CD4-positive, alpha-beta T cell (primary cell): ENCODE results near the gene XRCC4. TPM values are rescaled to one million over a fixed set of nuclear protein-coding genes. Genes with fewer than 3 reads are reported as not detected.

Experiments used
- ATAC-seq: fragments of 200-7000 bp; cut with Tn5 transposase; one replicate; pipeline ENCODE4 v1.10.0; 2022; ENCODE audit warnings: mild to moderate bottlenecking; ENCODE audit not compliant: poor library complexity
- CTCF ChIA-PET: fragments of 350-600 bp; sonication (Branson Sonifier 250); formaldehyde crosslinking; loops from one replicate; lab custom pipeline; 2021; ENCODE audit warnings: antibody characterized with exemption, inconsistent platforms; lab: Charles Lee
- POLR2A ChIA-PET: fragments of 350-600 bp; sonication (Branson Sonifier 250); formaldehyde crosslinking; loops from one replicate; lab custom pipeline; 2021; ENCODE audit warnings: antibody characterized with exemption, inconsistent platforms; lab: Charles Lee
- DNase-seq, 14 experiments: peaks; one replicate each; pipeline ENCODE4 v3.0.0-alpha.2; 2013 to 2020; ENCODE audit warnings: mixed read lengths in 2 of 14
- H3K27ac ChIP-seq, 2 donors: one replicate each; pipeline versions ENCODE4 v1.5.1 to v1.7.0; 2013; ENCODE audit warnings: low read length in 2 of 2, low read depth in 1 of 2, mild to moderate bottlenecking in 1 of 2
- H3K27me3 ChIP-seq, 2 experiments: 1 replicate in 1 of 2; 2 replicates in 1 of 2; pipeline versions ENCODE4 v1.6.1 to v1.7.0; 2013; ENCODE audit warnings: low read length in 2 of 2, control low read depth in 1 of 2, mild to moderate bottlenecking in 1 of 2, moderate library complexity in 1 of 2; ENCODE audit not compliant: insufficient read depth in 2 of 2, control insufficient read depth in 1 of 2
- H3K36me3 ChIP-seq: one replicate; pipeline ENCODE4 v1.6.1; 2013; ENCODE audit warnings: low read length, control low read depth; ENCODE audit not compliant: insufficient read depth
- H3K4me1 ChIP-seq: one replicate; pipeline ENCODE4 v1.6.1; 2013; ENCODE audit warnings: low read length, control low read depth; ENCODE audit not compliant: insufficient read depth
- H3K4me3 ChIP-seq: one replicate; pipeline ENCODE4 v1.5.1; 2013; ENCODE audit warnings: mild to moderate bottlenecking, low read length, moderate library complexity
- H3K9me3 ChIP-seq, 2 experiments: 1 replicate in 1 of 2; 2 replicates in 1 of 2; pipeline versions ENCODE4 v1.6.1 to v1.7.0; 2013; ENCODE audit warnings: low read length in 2 of 2, mild to moderate bottlenecking in 2 of 2, control low read depth in 1 of 2, moderate library complexity in 1 of 2; ENCODE audit not compliant: control insufficient read depth in 1 of 2, insufficient read depth in 1 of 2
- H3K27ac Mint-ChIP-seq: one replicate; pipeline ENCODE4 v1.8.0; 2020; ENCODE audit warnings: mixed read lengths
- H3K27me3 Mint-ChIP-seq: one replicate; pipeline ENCODE4 v1.8.0; 2021; ENCODE audit warnings: mixed read lengths
- H3K36me3 Mint-ChIP-seq: one replicate; pipeline ENCODE4 v1.8.0; 2021; ENCODE audit warnings: low read depth, mixed read lengths
- H3K4me1 Mint-ChIP-seq: one replicate; pipeline ENCODE4 v1.8.0; 2021; ENCODE audit warnings: low read depth, mixed read lengths
- H3K4me3 Mint-ChIP-seq: one replicate; pipeline ENCODE4 v1.8.0; 2020; ENCODE audit warnings: mild to moderate bottlenecking, mixed read lengths
- H3K9me3 Mint-ChIP-seq: one replicate; pipeline ENCODE4 v1.8.0; 2020; ENCODE audit warnings: mixed read lengths
- CTCF ChIP-seq: fragments of 200-600 bp; IDR thresholded peaks from one replicate; pipeline ENCODE4 v1.8.0; 2022; ENCODE audit warnings: antibody characterized with exemption, mild to moderate bottlenecking
- intact Hi-C, 2 experiments: fragments of 100-400 bp; cut with DNase I in 1 of 2; cut with micrococcal nuclease in 1 of 2; formaldehyde crosslinking; loops; one replicate each; pipeline versions ENCODE4 v1.15.1 to v1.9.0; 2023 to 2025; cut with DNase I, micrococcal nuclease
- total RNA-seq, 174 experiments: library from RNA in 2 of 174; stranded (reverse) in 2 of 174; gene quantifications; one replicate each; pipeline ENCODE4 v1.2.3 and lab custom pipeline; 2021 to 2026

The XRCC4 gene
- total RNA-seq, 2 experiments from 2014 or later: 1.8 TPM

- Histone ChIP-seq H3K27ac (no peak overlapping the region), H3K36me3 (no peaks in the 10 kb centered on the region), H3K4me3 (no peak overlapping the region), H3K4me1 (no peaks in the 10 kb centered on the region), H3K9me3 (no peaks in the 10 kb centered on the region), H3K27me3 (no peaks in the 10 kb centered on the region)
- no peaks in the 10 kb centered on the region for H3K9me3 Mint-ChIP-seq
- intact Hi-C loops: no loop called here
- ChIA-PET POLR2A (no interaction called here), CTCF (no interaction called here)
- no peak for DNase-seq
- no peak for ATAC-seq
- H3K4me3 Mint-ChIP-seq: no peak overlapping the region
- H3K4me1 Mint-ChIP-seq: no peaks in the 10 kb centered on the region
- TF ChIP-seq CTCF: no peak
- H3K27ac Mint-ChIP-seq: no peak overlapping the region
- H3K27me3 Mint-ChIP-seq: no peaks in the 10 kb centered on the region
- H3K36me3 Mint-ChIP-seq: peaks cover 4% of the 10 kb centered on the region
Observed at GRCh38 chr5:83220331-83220730, 143.0 kb downstream of the XRCC4 start.

DNA sequence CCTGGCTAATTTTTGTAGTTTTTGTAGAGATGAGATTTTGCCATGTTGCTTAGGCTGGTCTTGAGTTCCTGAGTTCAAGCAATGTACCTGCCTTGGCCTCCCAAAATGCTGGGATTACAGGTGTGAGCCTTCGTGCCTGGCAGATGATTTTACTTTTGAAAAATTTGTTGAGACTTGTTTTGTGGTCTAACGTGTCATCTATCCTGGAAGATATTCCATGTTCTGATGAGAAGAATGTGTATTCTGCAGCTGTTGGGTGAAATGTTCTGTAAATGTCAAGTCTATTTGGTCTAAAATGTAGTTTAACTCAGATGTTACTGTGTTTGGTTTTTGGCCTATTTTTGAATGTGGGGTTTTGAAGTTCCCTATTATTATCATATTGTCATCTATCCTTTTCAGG, 145.6 kb downstream of the XRCC4 start:
- POLR2A ChIA-PET: no interaction called here
- no peaks in the 10 kb centered on the region for H3K36me3 ChIP-seq
- DNase-seq: no peak
- H3K27ac ChIP-seq: no peak overlapping the region
- CTCF ChIA-PET: no interaction called here
- Mint-ChIP-seq H3K4me1 (no peaks in the 10 kb centered on the region), H3K4me3 (no peak overlapping the region), H3K36me3 (peaks cover 4% of the 10 kb centered on the region), H3K27me3 (no peaks in the 10 kb centered on the region), H3K9me3 (no peaks in the 10 kb centered on the region), H3K27ac (no peak overlapping the region)
- H3K27me3 ChIP-seq: no peaks in the 10 kb centered on the region
- intact Hi-C loops: no loop called here
- ATAC-seq: no peak
- H3K9me3 ChIP-seq: no peaks in the 10 kb centered on the region
- no peaks in the 10 kb centered on the region for H3K4me1 ChIP-seq
- H3K4me3 ChIP-seq: no peak overlapping the region
- no peak for TF ChIP-seq CTCF

DNA sequence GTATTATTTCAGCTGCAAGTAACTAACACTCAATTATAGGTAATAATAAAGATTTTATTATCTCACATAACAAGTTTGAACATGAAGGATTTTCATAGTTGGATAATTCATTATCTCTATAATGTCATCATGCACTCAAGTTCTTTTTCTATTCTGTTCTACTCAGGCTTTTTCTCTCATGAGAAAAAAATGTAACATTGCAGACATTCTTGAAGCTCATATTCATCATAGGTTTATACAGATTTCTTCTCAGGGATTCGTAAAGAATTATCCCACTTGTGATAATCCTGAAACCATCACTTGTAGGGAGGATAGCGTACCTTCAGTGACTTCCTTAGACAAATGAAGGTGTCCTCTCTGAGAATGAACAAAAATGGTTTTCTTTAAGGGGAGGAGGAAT, 150.3 kb downstream of the XRCC4 start:
- TF ChIP-seq CTCF: no peak
- Histone ChIP-seq H3K27ac (no peak overlapping the region), H3K9me3 (no peaks in the 10 kb centered on the region), H3K4me1 (no peaks in the 10 kb centered on the region), H3K4me3 (no peak overlapping the region), H3K36me3 (no peaks in the 10 kb centered on the region), H3K27me3 (no peaks in the 10 kb centered on the region)
- H3K27ac Mint-ChIP-seq: no peak overlapping the region
- ChIA-PET CTCF (no interaction called here), POLR2A (interaction anchor here (0.7 kb wide), 1 partner anchor 103 kb away, joined by 3 read pairs; no protein-coding TSS in a partner anchor)
- ATAC-seq (no peak), DNase-seq (no peak)
- no peaks in the 10 kb centered on the region for H3K4me1 Mint-ChIP-seq
- no peaks in the 10 kb centered on the region for H3K27me3 Mint-ChIP-seq
- H3K4me3 Mint-ChIP-seq: no peak overlapping the region
- H3K9me3 Mint-ChIP-seq: no peaks in the 10 kb centered on the region
- H3K36me3 Mint-ChIP-seq: no peaks in the 10 kb centered on the region
- intact Hi-C loops: no loop called here
